ENCODE measurements around the gene PEF1. TPM values are rescaled to one million over a fixed set of nuclear protein-coding genes. Genes with fewer than 3 reads are reported as not detected.

Gene PEF1
- total and polyA plus RNA-seq, 7 donors: 52.9 to 87.4 (median 66.4) TPM

- TF ChIP-seq POLR2A (IDR thresholded peaks at IDR 0.05): no peak
- no peak for TF ChIP-seq CTCF (IDR thresholded peaks at IDR 0.05)
- TF ChIP-seq POLR2AphosphoS5 (IDR thresholded peaks at IDR 0.05): no peak
- no peak for TF ChIP-seq EP300 (IDR thresholded peaks at IDR 0.05)
- H3K4me1 ChIP-seq: peaks cover 0 to 20% (median 8%) of the 10 kb centered on the region in 4 donors
- DNase-seq: no peak
- H3K27ac ChIP-seq: no peak overlapping the region
- no peak overlapping the region for H3K4me3 ChIP-seq
- intact Hi-C loops (cut with DNase I): no loop called here
- no peaks in the 10 kb centered on the region for H3K9me3 ChIP-seq
- WGBS, 2 donors: 89 to 92% methylated on average over 12 of the region's 12 CpGs
- peaks cover 6 to 68% (median 22%) of the 10 kb centered on the region in 4 donors for H3K36me3 ChIP-seq
- no peaks in the 10 kb centered on the region for H3K27me3 ChIP-seq
These were observed 9.2 kb upstream of the PEF1 start for GRCh38 chr1:31653717-31654473.

GRCh38 chr1:31652891-31653499 lies 8.3 kb upstream of the PEF1 start:
- intact Hi-C loops (cut with DNase I): no loop called here
- peaks cover 0 to 22% (median 8%) of the 10 kb centered on the region in 4 donors for H3K4me1 ChIP-seq
- H3K4me3 ChIP-seq: no peak overlapping the region
- no peak for DNase-seq
- no peak for TF ChIP-seq CTCF (IDR thresholded peaks at IDR 0.05)
- TF ChIP-seq EP300 (IDR thresholded peaks at IDR 0.05): no peak
- no peak for TF ChIP-seq POLR2A (IDR thresholded peaks at IDR 0.05)
- TF ChIP-seq POLR2AphosphoS5 (IDR thresholded peaks at IDR 0.05): no peak
- H3K27me3 ChIP-seq: no peaks in the 10 kb centered on the region
- H3K9me3 ChIP-seq: no peaks in the 10 kb centered on the region
- no peak overlapping the region for H3K27ac ChIP-seq
- WGBS, 2 donors: 86 to 87% methylated on average over 4 of the region's 4 CpGs
- H3K36me3 ChIP-seq: peaks cover 6 to 59% (median 14%) of the 10 kb centered on the region in 4 donors

- WGBS, 2 donors: 73 to 78% methylated on average over 6 of the region's 6 CpGs
- DNase-seq: peak; percentile 51
- Histone ChIP-seq H3K27me3 (no peaks in the 10 kb centered on the region), H3K4me3 (no peak overlapping the region), H3K36me3 (peaks cover 6 to 46% (median 14%) of the 10 kb centered on the region in 4 donors), H3K4me1 (peaks cover 0 to 26% (median 8%) of the 10 kb centered on the region in 4 donors), H3K27ac (peak overlapping the region in 2 of 4 donors; percentile 22 to 50), H3K9me3 (no peaks in the 10 kb centered on the region)
- intact Hi-C loops (cut with DNase I): no loop called here
- no peak for TF ChIP-seq POLR2A (IDR thresholded peaks at IDR 0.05)
- TF ChIP-seq EP300 (IDR thresholded peaks at IDR 0.05): no peak
- TF ChIP-seq POLR2AphosphoS5 (IDR thresholded peaks at IDR 0.05): no peak
These were observed 7.1 kb upstream of the PEF1 start for GRCh38 chr1:31651766-31652165.

- Histone ChIP-seq H3K4me3 (no peak overlapping the region), H3K9me3 (no peaks in the 10 kb centered on the region), H3K27ac (peak overlapping the region in 3 of 4 donors; percentile 7 to 50 (median 22)), H3K36me3 (peaks cover 6 to 39% (median 14%) of the 10 kb centered on the region in 4 donors), H3K4me1 (peaks cover 0 to 26% (median 8%) of the 10 kb centered on the region in 4 donors), H3K27me3 (no peaks in the 10 kb centered on the region)
- WGBS, 2 donors: 43 to 61% methylated on average over 1 of the region's 1 CpG
- TF ChIP-seq POLR2AphosphoS5 (IDR thresholded peaks at IDR 0.05) (no peak), POLR2A (IDR thresholded peaks at IDR 0.05) (no peak), EP300 (IDR thresholded peaks at IDR 0.05) (no peak), CTCF (IDR thresholded peaks at IDR 0.05) (no peak)
- intact Hi-C loops (cut with DNase I): no loop called here
- no peak for DNase-seq
These were observed 6.4 kb upstream of the PEF1 start for GRCh38 chr1:31651089-31651420.
